Stimulated activated CD4-positive, alpha-beta T cell treated with anti-CD3 and anti-CD28 coated beads, Interleukin-2, amount 100 ng/mL, for 48 hours (primary cell): Measurements from ENCODE around the gene CORO1A.
"Not testable (repeated sequence)": the region's sequence is repeated elsewhere in the genome, so short reads cannot be mapped to it uniquely, and the experiment has no call there.

Experiments
- DNase-seq, 2 donors: peaks; one replicate each; pipeline ENCODE4 v3.0.0-alpha.2; 2020

The CORO1A gene

GRCh38 chr16:30183233-30184095, at the start of gene CORO1A:
TSS of gene CORO1A (plus strand) at chr16:30183602. CDS start at chr16:30185210, 1,608 bp downstream.
- DNase-seq = peak; percentile 83 to 84

GRCh38 chr16:30136971-30137605, 46.3 kb upstream of the CORO1A start:
- DNase-seq = no peak

- DNase-seq = no peak
Measured at GRCh38 chr16:30137897-30138296, 45.5 kb upstream of the CORO1A start.

- DNase-seq = no peak
Measured at GRCh38 chr16:30139583-30140481, 43.6 kb upstream of the CORO1A start.

- DNase-seq = no peak
Measured at GRCh38 chr16:30141750-30142149, 41.7 kb upstream of the CORO1A start.

- no peak for DNase-seq
Measured at GRCh38 chr16:30142672-30143346, 40.6 kb upstream of the CORO1A start.

- no peak for DNase-seq
Measured at GRCh38 chr16:30143347-30143702, 40.1 kb upstream of the CORO1A start.

GRCh38 chr16:30144017-30144416, 39.4 kb upstream of the CORO1A start:
- no peak for DNase-seq

- DNase-seq = no peak
Measured at GRCh38 chr16:30144917-30145316, 38.5 kb upstream of the CORO1A start.

GRCh38 chr16:30145657-30146056, 37.7 kb upstream of the CORO1A start:
- DNase-seq = no peak

GRCh38 chr16:30147843-30148510, 35.4 kb upstream of the CORO1A start:
- DNase-seq = no peak

GRCh38 chr16:30149250-30149930, 34.0 kb upstream of the CORO1A start:
- no peak for DNase-seq

- no peak for DNase-seq
Measured at GRCh38 chr16:30151091-30151490, 32.3 kb upstream of the CORO1A start.

GRCh38 chr16:30152517-30152916, 30.9 kb upstream of the CORO1A start:
- no peak for DNase-seq

GRCh38 chr16:30155188-30155587, 28.2 kb upstream of the CORO1A start:
- DNase-seq = no peak

GRCh38 chr16:30157214-30157613, 26.2 kb upstream of the CORO1A start:
- DNase-seq = no peak

- no peak for DNase-seq
Measured at GRCh38 chr16:30163538-30163937, 19.9 kb upstream of the CORO1A start.

GRCh38 chr16:30166202-30166902, 17.1 kb upstream of the CORO1A start:
- no peak for DNase-seq

GRCh38 chr16:30168746-30169145, 14.7 kb upstream of the CORO1A start:
- DNase-seq = not testable (repeated sequence)

GRCh38 chr16:30169416-30169815, 14.0 kb upstream of the CORO1A start:
- DNase-seq = not testable (repeated sequence)

GRCh38 chr16:30170145-30170544, 13.3 kb upstream of the CORO1A start:
- not testable (repeated sequence) for DNase-seq
